ENCODE measurements around the gene FBLN2. TPM values are rescaled to one million over a fixed set of nuclear protein-coding genes. Genes with fewer than 3 reads are reported as not detected.

The FBLN2 gene
- total RNA-seq, 3 donors from 2014 or later (not counting 1 experiment from before 2014, with no cell fraction given), result 0.61 to 2.7 (median 1.6) TPM

DNA sequence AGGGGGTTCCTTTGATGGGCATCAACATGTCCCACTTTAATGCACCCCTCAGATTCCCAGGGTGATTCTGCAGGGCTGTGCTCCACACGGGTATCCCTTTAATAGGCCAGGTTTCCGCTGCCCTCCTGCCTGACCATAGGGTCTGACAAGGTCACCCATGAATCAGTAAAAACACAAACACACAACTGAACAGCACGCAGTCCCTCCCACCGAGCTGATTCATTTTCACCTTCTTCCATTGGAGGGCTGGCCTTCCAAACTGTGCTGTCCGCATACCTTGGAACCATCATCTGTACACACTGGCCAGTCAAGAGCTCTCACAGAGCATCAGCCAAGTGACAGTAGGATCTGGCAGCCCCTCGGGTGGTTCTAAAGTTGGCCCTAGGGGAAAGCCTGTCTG, 93.7 kb downstream of the FBLN2 start:
- WGBS (ENCODE audit: insufficient coverage), result 89% methylated on average over 6 of the region's 6 CpGs
- ATAC-seq, result no peak
- intact Hi-C loops (cut with micrococcal nuclease), result no loop called here
- peaks cover 7% of the 10 kb centered on the region for H3K4me1 ChIP-seq (ENCODE audit: control insufficient read depth, insufficient read depth, low read length)
- no peaks in the 10 kb centered on the region for H3K9me3 ChIP-seq (ENCODE audit: control insufficient read depth, insufficient read depth, low read length)
- Mint-ChIP-seq H3K9me3 (no peaks in the 10 kb centered on the region), H3K4me3 (no peak overlapping the region), H3K27me3 (ENCODE audit: low read depth in 2 of 2) (peaks cover 11 to 21% of the 10 kb centered on the region in 2 donors), H3K27ac (no peak overlapping the region), H3K36me3 (no peaks in the 10 kb centered on the region), H3K4me1 (peaks cover 0 to 8% of the 10 kb centered on the region in 2 donors)
- H3K36me3 ChIP-seq (ENCODE audit: control insufficient read depth, insufficient read depth, low read length), result no peaks in the 10 kb centered on the region
- no peak overlapping the region for H3K4me3 ChIP-seq (ENCODE audit: low read length)
- no peak overlapping the region for H3K27ac ChIP-seq (ENCODE audit: low read length)
- DNase-seq, result no peak
- TF ChIP-seq, protein P1, sequence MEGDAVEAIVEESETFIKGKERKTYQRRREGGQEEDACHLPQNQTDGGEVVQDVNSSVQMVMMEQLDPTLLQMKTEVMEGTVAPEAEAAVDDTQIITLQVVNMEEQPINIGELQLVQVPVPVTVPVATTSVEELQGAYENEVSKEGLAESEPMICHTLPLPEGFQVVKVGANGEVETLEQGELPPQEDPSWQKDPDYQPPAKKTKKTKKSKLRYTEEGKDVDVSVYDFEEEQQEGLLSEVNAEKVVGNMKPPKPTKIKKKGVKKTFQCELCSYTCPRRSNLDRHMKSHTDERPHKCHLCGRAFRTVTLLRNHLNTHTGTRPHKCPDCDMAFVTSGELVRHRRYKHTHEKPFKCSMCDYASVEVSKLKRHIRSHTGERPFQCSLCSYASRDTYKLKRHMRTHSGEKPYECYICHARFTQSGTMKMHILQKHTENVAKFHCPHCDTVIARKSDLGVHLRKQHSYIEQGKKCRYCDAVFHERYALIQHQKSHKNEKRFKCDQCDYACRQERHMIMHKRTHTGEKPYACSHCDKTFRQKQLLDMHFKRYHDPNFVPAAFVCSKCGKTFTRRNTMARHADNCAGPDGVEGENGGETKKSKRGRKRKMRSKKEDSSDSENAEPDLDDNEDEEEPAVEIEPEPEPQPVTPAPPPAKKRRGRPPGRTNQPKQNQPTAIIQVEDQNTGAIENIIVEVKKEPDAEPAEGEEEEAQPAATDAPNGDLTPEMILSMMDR (IDR thresholded peaks at IDR 0.05), result no peak
- H3K27me3 ChIP-seq (ENCODE audit: control insufficient read depth, insufficient read depth, low read length), result peaks cover 2% of the 10 kb centered on the region

DNA sequence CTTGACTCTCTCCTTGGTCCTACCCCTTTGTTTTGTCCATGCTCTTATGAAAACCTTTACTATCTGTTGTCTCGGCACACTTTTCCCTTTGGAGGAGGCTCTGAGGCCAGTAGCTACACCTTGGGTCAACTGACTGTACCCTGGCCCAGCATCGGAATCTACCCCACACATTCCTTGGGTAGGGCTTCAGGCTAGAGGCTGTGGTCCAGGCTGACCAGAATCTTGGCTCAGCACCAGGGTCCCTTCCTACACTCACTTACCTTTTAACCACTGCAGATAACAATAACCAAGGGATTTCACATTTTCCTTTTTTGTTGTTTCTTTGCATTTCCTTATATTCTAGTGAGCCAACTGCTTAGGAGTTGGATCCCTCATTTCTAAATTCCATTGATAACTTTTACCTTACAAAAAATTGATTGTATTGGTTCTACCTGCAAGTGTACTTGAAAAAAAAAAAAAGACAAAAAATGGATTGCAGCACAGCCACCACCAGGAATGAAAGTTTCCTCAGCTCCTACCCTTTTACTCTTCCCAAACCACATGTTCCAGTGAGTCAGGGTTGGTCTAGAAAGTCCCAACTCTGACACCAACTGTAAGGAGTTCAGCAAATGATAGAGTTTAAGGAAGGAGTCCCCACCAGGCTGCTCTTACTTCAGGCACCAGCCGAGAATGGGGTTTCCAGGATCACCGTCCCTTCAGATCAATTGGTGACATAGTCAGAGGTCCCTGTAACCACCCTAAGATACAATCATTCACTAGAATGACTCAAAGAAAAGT, 95.6 kb downstream of the FBLN2 start:
- no peak overlapping the region for H3K4me3 ChIP-seq (ENCODE audit: low read length)
- H3K36me3 ChIP-seq (ENCODE audit: control insufficient read depth, insufficient read depth, low read length), result no peaks in the 10 kb centered on the region
- H3K9me3 Mint-ChIP-seq, result no peaks in the 10 kb centered on the region
- H3K27ac ChIP-seq (ENCODE audit: low read length), result no peak overlapping the region
- H3K36me3 Mint-ChIP-seq, result no peaks in the 10 kb centered on the region
- H3K27ac Mint-ChIP-seq, result no peak overlapping the region
- H3K9me3 ChIP-seq (ENCODE audit: control insufficient read depth, insufficient read depth, low read length), result no peaks in the 10 kb centered on the region
- intact Hi-C loops (cut with micrococcal nuclease), result no loop called here
- H3K27me3 ChIP-seq (ENCODE audit: control insufficient read depth, insufficient read depth, low read length), result peaks cover 2% of the 10 kb centered on the region
- H3K27me3 Mint-ChIP-seq (ENCODE audit: low read depth in 2 of 2), result peaks cover 16 to 30% of the 10 kb centered on the region in 2 donors
- TF ChIP-seq, protein P1 (IDR thresholded peaks at IDR 0.05), result no peak
- H3K4me1 Mint-ChIP-seq, result peaks cover 6 to 15% of the 10 kb centered on the region in 2 donors
- H3K4me3 Mint-ChIP-seq, result no peak overlapping the region
- ATAC-seq (no peak), DNase-seq (no peak)
- peaks cover 17% of the 10 kb centered on the region for H3K4me1 ChIP-seq (ENCODE audit: control insufficient read depth, insufficient read depth, low read length)
- 91% methylated on average over 4 of the region's 4 CpGs for WGBS (ENCODE audit: insufficient coverage)

DNA sequence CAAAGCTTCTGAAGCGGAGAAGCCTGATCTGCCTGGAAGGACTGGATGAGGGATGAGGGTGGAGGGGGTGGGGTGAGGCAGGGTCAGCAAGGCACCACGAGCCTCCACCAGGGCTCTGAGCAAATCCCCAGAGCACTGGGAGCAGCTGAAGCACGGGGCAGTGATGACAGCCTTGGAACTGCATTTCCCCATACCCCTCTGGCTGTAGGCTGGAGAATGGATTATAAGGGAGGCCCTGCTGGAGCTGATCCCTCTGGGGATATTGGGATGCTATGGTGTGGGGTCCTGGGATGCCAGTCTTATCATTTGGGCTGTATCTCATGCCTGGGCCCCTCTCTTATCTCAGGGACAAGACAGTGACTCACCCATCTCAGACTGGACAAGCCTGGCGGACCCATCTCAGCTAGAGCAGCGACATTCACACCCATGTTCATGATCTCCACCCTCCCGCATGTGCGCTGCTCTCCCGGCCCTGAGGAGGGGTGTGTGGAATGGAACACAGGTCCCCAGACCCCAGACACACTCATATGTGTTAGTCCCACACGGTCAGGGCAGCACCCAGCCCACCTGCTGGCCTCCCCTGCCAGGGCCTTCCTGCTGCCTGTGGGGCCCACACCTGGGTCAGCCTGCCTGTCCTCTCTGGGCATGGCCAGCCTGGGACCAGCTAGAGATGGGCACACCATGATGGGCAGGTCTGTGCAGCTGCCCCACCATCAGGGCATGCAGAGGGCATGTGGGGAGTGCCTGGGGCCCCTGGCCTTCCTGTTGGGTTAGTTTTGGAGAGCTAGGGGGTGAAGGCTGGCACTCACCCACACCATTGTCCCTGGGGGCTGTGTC, 97.1 kb downstream of the FBLN2 start:
- 83% methylated on average over 7 of the region's 9 CpGs for WGBS (ENCODE audit: insufficient coverage)
- TF ChIP-seq, protein P1 (IDR thresholded peaks at IDR 0.05), result no peak
- ATAC-seq, result no peak
- no peak overlapping the region for H3K27ac Mint-ChIP-seq
- no peaks in the 10 kb centered on the region for H3K9me3 Mint-ChIP-seq
- no peaks in the 10 kb centered on the region for H3K9me3 ChIP-seq (ENCODE audit: control insufficient read depth, insufficient read depth, low read length)
- peaks cover 2% of the 10 kb centered on the region for H3K27me3 ChIP-seq (ENCODE audit: control insufficient read depth, insufficient read depth, low read length)
- H3K4me1 Mint-ChIP-seq, result peaks cover 12 to 23% of the 10 kb centered on the region in 2 donors
- no peaks in the 10 kb centered on the region for H3K36me3 Mint-ChIP-seq
- H3K36me3 ChIP-seq (ENCODE audit: control insufficient read depth, insufficient read depth, low read length), result no peaks in the 10 kb centered on the region
- H3K4me3 Mint-ChIP-seq, result no peak overlapping the region
- peaks cover 26% of the 10 kb centered on the region for H3K4me1 ChIP-seq (ENCODE audit: control insufficient read depth, insufficient read depth, low read length)
- intact Hi-C loops (cut with micrococcal nuclease), result no loop called here
- H3K4me3 ChIP-seq (ENCODE audit: low read length), result no peak overlapping the region
- no peak for DNase-seq
- peaks cover 19 to 30% of the 10 kb centered on the region in 2 donors for H3K27me3 Mint-ChIP-seq (ENCODE audit: low read depth in 2 of 2)
- H3K27ac ChIP-seq (ENCODE audit: low read length), result no peak overlapping the region
